ENCODE measurements around the gene CACNA1H.
"Not testable (repeated sequence)": the region's sequence is repeated elsewhere in the genome, so short reads cannot be mapped to it uniquely, and the experiment has no call there.

CACNA1H gene

GRCh38 chr16:1193825-1194581, 41.1 kb downstream of the CACNA1H start:
- no peak for DNase-seq

GRCh38 chr16:1194665-1195392, 41.9 kb downstream of the CACNA1H start:
- peak; percentile 73 for DNase-seq

- DNase-seq = no peak
Observed at GRCh38 chr16:1195393-1195666, 42.4 kb downstream of the CACNA1H start.

DNA sequence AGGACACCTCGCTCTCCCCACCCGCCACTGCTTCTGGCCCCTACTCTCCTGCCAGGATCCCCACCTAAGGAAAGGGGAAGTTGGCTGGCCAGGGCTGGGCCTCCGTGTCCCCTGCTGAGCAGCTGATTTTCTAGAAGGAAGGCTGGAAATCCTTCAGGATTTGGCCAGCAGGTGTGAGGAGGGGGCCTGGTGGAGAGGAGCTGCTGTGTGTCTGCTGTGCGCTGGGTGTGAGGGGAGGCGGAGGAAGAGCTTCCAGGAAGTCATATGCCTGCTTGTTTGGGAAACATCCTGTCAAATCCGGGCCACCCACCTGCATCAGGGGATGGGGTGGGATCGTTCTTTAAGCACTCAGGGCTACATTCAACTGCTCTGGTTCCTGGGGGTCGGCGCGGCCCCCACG, 43.6 kb downstream of the CACNA1H start:
- no peak for DNase-seq

- DNase-seq = no peak
Observed at GRCh38 chr16:1197237-1197866, 44.4 kb downstream of the CACNA1H start.

DNA sequence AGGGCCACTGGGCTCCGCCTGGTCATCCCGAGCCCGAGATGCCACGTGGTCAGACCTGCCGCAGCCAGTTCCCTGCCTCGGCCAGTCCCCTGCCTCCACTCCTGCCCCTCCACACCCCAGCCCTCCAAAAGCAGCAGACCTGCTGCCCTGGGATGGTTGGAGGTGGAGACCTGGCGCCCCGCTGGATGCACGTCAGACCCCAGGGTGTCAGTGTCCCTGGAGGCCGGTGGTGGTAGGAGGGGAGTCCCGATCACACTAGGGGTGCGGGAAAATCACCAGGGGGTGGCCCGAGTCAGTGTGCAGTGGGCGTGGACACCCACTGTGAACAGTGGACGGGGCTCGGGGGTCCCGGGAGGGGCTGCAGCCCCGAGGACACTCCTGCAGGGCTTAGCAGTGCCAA, 45.3 kb downstream of the CACNA1H start:
- DNase-seq = no peak

DNA sequence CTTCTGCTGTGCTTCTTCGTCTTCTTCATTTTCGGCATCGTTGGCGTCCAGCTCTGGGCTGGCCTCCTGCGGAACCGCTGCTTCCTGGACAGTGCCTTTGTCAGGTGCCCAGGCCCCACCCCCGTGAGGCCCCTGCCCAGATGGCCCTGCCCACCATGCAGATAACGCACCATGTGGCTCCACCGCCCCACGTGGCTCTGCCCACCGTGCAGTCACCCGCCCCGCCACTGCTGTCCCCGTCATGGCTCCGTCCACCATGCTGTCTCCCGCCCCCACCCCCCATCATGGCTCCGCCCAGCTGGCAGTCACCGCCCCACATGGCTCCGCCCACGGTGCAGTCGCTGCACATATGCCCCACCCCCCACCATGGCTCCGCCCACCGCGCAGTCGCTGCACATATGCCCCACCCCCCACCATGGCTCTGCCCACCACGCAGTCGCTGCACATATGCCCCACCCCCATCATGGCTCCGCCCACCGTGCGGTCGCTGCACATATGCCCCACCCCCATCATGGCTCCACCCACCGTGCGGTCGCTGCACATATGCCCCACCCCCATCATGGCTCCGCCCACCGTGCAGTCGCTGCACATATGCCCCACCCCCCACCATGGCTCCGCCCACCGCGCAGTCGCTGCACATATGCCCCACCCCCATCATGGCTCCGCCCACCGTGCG, 45.9 kb downstream of the CACNA1H start:
- DNase-seq = not testable (repeated sequence)

- no peak for DNase-seq
Observed at GRCh38 chr16:1199347-1200013, 46.6 kb downstream of the CACNA1H start.

GRCh38 chr16:1200014-1200627, 47.2 kb downstream of the CACNA1H start:
- no peak for DNase-seq

- DNase-seq = no peak
Observed at GRCh38 chr16:1201444-1201843, 48.5 kb downstream of the CACNA1H start.

- DNase-seq = no peak
Observed at GRCh38 chr16:1202274-1202673, 49.4 kb downstream of the CACNA1H start.

DNA sequence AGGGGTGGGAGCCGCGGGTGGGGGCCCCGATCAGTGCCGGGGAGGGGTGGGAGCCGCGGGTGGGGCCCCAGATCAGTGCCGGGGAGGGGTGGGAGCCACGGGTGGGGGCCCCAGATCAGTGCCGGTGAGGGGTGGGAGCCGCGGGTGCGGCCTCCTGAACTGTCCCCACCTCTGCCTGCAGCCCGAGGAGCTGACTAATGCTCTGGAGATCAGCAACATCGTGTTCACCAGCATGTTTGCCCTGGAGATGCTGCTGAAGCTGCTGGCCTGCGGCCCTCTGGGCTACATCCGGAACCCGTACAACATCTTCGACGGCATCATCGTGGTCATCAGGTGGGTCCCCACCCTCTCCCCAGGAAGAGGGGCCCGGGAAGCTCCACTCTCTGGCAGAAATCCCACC, 52.0 kb downstream of the CACNA1H start:
- DNase-seq = no peak

DNA sequence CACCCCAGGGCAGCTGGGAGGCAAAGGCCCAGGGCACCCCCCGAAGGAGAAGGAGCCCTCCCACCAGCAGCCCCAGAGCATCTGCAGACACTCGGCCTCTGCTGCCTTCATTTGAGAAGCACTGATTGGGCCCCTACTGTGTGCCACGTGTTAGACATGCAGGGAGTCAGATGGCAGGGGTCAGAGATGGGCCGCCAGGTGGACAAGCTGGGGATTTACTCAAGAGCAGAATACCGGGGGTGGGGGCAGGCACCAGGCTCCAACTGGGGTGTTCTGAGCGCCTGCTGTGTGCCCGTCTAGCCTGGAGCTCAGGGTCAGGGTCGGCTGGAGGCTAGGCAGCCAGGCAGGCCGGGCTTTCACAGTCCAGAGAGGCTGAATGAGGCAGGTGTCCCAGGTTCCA, 53.4 kb downstream of the CACNA1H start:
- DNase-seq = no peak

DNA sequence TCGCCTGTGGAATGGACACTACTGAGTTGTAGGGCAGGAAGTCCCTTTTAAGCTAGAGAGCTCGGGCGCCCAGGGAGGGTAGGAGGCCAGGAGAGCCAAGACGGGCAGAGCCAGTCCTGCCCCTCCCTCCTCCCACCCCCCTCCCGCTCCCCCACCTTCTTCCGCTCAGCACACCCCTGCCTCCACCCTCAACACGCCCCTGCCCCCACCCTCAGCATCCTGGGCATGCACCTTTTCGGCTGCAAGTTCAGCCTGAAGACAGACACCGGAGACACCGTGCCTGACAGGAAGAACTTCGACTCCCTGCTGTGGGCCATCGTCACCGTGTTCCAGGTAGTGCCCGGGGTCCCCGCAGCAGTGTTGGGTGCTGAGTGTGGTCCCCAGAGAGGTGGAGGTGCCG, 53.9 kb downstream of the CACNA1H start:
- DNase-seq = no peak

- DNase-seq = no peak
Observed at GRCh38 chr16:1208239-1208830, 55.4 kb downstream of the CACNA1H start.

DNA sequence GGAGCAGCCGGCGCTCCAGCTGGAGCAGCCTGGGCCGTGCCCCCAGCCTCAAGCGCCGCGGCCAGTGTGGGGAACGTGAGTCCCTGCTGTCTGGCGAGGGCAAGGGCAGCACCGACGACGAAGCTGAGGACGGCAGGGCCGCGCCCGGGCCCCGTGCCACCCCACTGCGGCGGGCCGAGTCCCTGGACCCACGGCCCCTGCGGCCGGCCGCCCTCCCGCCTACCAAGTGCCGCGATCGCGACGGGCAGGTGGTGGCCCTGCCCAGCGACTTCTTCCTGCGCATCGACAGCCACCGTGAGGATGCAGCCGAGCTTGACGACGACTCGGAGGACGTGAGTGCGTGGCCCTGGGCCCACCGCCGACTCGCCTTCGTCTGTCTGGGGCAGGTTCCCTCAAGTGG, 56.2 kb downstream of the CACNA1H start:
- no peak for DNase-seq

- no peak for DNase-seq
Observed at GRCh38 chr16:1210461-1210860, 57.6 kb downstream of the CACNA1H start.

DNA sequence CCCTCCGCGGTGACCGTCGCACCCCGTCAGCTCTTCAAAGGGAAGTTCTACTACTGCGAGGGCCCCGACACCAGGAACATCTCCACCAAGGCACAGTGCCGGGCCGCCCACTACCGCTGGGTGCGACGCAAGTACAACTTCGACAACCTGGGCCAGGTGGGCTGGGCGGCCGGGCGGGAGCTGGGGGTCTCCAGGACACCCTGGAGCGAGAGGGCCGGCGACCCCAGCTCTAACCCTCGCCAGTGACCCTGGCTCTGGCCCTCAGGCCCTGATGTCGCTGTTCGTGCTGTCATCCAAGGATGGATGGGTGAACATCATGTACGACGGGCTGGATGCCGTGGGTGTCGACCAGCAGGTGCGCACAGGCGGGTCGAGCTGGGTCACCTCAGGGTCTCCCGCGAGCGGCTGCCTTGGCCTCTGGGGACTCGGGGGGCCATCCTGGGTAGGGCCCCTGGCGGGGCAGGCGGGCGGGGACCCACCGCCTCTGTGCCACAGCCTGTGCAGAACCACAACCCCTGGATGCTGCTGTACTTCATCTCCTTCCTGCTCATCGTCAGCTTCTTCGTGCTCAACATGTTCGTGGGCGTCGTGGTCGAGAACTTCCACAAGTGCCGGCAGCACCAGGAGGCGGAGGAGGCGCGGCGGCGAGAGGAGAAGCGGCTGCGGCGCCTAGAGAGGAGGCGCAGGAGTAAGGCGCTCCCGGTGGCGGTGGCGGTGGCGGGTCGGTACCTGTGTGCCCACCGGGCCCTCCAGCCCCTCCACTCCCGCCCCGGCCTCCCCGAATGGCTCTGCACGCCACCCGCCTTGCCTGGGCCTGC, 58.8 kb downstream of the CACNA1H start:
- DNase-seq = no peak

GRCh38 chr16:1212616-1213194, 59.8 kb downstream of the CACNA1H start:
- DNase-seq = no peak

DNA sequence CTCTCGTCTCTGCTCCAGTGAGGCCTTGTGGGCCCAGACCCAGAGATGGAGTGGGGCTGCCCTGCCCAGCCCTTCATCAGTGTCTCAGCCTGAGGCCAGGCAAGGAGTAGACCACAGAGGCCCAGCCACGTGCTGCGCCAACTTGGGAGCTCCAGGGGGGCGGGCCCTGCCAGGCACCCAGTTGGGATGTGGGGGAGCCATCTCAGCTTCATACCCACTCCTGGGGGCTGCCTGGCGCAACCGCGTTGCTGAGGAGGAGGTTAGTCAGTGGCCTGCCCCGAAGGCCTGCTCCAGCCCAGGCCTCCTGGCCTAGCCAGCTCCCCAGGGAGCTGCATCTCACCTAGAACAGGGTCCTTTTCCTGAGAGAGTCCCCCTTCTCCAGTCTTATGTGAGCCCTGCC, 60.3 kb downstream of the CACNA1H start:
- DNase-seq = no peak

All from right kidney (tissue), 1 donor.